ENCODE data around the gene SCUBE3.

- no peak for TF ChIP-seq CTCF (conservative IDR thresholded peaks at IDR 0.05; ENCODE audit: low read length)
- TF ChIP-seq EZH2phosphoT487 (IDR thresholded peaks at IDR 0.05; ENCODE audit: borderline replicate concordance), result no peak
Observed at GRCh38 chr6:35295521-35296315, 82.0 kb downstream of the SCUBE3 start.
